Suprapubic skin (tissue), 4 donors: ENCODE data around the gene FBXL19. TPM values are rescaled to one million over a fixed set of nuclear protein-coding genes. Genes with fewer than 3 reads are reported as not detected.
A peak's percentile ranks its signal among the peaks of the same experiment; 100 is the strongest.

Source experiments
- DNase-seq, 2 donors: peaks; one replicate each; pipeline ENCODE4 v3.0.0-alpha.2; 2019; ENCODE audit warnings: low spot score in 2 of 2
- H3K27ac ChIP-seq: fragments of 200-600 bp; sonication (generic); one replicate; pipeline ENCODE4 v1.5.1; 2019
- H3K27me3 ChIP-seq: fragments of 200-600 bp; sonication (generic); one replicate; pipeline ENCODE4 v1.5.1; 2019
- H3K36me3 ChIP-seq: fragments of 200-600 bp; sonication (generic); one replicate; pipeline ENCODE4 v1.5.1; 2019
- H3K4me1 ChIP-seq: fragments of 200-600 bp; sonication (generic); one replicate; pipeline ENCODE4 v1.5.1; 2019
- H3K4me3 ChIP-seq: fragments of 200-600 bp; sonication (generic); one replicate; pipeline ENCODE4 v1.5.1; 2019; ENCODE audit warnings: mild to moderate bottlenecking
- H3K9me3 ChIP-seq: fragments of 200-600 bp; sonication (generic); one replicate; pipeline ENCODE4 v1.5.1; 2019
- EP300 ChIP-seq: sonication (generic); formaldehyde crosslinking; IDR thresholded peaks from one replicate; pipeline ENCODE4 v1.6.1; 2017; ENCODE audit warnings: antibody characterized with exemption
- POLR2A ChIP-seq, 2 donors: fragments of 450-650 bp; IDR thresholded peaks; one replicate each; pipeline ENCODE4 v1.6.1; 2017; ENCODE audit warnings: antibody characterized with exemption in 2 of 2, mild to moderate bottlenecking in 2 of 2, moderate library complexity in 2 of 2
- POLR2AphosphoS5 ChIP-seq, 3 donors: sonication (generic); formaldehyde crosslinking; IDR thresholded peaks; one replicate each; pipeline ENCODE4 v1.6.1; 2017; ENCODE audit warnings: antibody characterized with exemption in 3 of 3
- WGBS: methylation state at CpG from one replicate; pipeline ENCODE4 v1.1.5; 2018; 5-methylcytosine and 5-hydroxymethylcytosine counted together
- total RNA-seq, 4 donors: library from RNA; depleted of rRNA; stranded (reverse); fragments of >200 nt; gene quantifications; one replicate each; pipeline ENCODE4 v1.1.0, GENCODE V29; 2016
- TF ChIP-seq, protein P1 (sequence below), 2 donors: fragments of 200-600 bp in 1 of 2; fragments of 450-650 bp in 1 of 2; sonication (generic) in 1 of 2; IDR thresholded peaks; one replicate each; pipeline ENCODE4 v1.5.1; 2016 to 2019; ENCODE audit warnings: antibody characterized with exemption in 2 of 2, mild to moderate bottlenecking in 1 of 2, moderate library complexity in 1 of 2

Gene FBXL19
- total RNA-seq, 4 donors from 2014 or later = 21.7 to 28.7 (median 24.5) TPM

GRCh38 chr16:30921748-30922419 lies 1.5 kb upstream of the FBXL19 start:
- H3K9me3 ChIP-seq = no peaks in the 10 kb centered on the region
- H3K4me3 ChIP-seq = peak overlapping the region; percentile 73
- H3K36me3 ChIP-seq = peaks cover 11% of the 10 kb centered on the region
- peak; percentile 93 to 97 for DNase-seq
- peak overlapping the region; percentile 93 for H3K27ac ChIP-seq
- 0% methylated on average over 35 of the region's 37 CpGs for WGBS
- TF ChIP-seq, protein P1, sequence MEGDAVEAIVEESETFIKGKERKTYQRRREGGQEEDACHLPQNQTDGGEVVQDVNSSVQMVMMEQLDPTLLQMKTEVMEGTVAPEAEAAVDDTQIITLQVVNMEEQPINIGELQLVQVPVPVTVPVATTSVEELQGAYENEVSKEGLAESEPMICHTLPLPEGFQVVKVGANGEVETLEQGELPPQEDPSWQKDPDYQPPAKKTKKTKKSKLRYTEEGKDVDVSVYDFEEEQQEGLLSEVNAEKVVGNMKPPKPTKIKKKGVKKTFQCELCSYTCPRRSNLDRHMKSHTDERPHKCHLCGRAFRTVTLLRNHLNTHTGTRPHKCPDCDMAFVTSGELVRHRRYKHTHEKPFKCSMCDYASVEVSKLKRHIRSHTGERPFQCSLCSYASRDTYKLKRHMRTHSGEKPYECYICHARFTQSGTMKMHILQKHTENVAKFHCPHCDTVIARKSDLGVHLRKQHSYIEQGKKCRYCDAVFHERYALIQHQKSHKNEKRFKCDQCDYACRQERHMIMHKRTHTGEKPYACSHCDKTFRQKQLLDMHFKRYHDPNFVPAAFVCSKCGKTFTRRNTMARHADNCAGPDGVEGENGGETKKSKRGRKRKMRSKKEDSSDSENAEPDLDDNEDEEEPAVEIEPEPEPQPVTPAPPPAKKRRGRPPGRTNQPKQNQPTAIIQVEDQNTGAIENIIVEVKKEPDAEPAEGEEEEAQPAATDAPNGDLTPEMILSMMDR (IDR thresholded peaks at IDR 0.05) = peak; percentile 87 to 91
- TF ChIP-seq POLR2AphosphoS5 (IDR thresholded peaks at IDR 0.05) (peak in 2 of 3 donors; percentile 5 to 23), EP300 (no peak), POLR2A (IDR thresholded peaks at IDR 0.05) (peak in 1 of 2 donors; percentile 20)
- H3K4me1 ChIP-seq = peaks cover 27% of the 10 kb centered on the region
- no peaks in the 10 kb centered on the region for H3K27me3 ChIP-seq

DNA sequence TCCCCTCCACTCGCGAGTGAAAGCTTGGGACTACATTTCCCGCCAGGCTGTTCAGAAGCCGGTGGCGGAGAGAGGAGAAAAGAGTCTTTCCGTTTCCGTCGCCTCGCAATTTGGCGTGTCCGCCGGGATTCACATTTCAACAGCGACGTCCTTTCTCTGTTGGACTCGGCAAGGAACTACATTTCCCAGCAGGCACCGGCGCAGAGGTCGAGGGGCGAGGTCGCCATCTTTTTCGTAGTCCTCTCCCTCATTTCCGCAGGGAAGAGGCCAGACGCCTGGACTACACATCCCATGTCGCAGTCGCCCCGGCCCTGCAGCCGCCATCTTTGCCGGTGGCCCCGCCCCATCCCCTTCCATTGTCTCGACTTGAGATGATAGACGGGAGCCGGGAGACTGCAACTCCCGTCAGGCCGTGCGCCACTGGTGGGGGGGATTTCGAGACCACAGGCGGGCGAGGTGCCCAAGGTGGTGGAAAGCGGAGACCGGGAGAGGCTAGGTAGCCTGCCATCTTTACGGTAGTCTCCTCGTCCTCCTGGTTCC lies 882 bp upstream of the FBXL19 start:
- peak; percentile 100 for DNase-seq
- Histone ChIP-seq H3K27me3 (no peaks in the 10 kb centered on the region), H3K4me3 (peak overlapping the region; percentile 73), H3K9me3 (no peaks in the 10 kb centered on the region), H3K27ac (peak overlapping the region; percentile 93), H3K36me3 (peaks cover 11% of the 10 kb centered on the region), H3K4me1 (peaks cover 33% of the 10 kb centered on the region)
- 0% methylated on average over 26 of the region's 42 CpGs for WGBS
- TF ChIP-seq, protein P1 (IDR thresholded peaks at IDR 0.05) = no peak
- TF ChIP-seq POLR2AphosphoS5 (IDR thresholded peaks at IDR 0.05) = peak; percentile 29 to 65 (median 49)

GRCh38 chr16:30922960-30923535 lies 324 bp upstream of the FBXL19 start:
- TF ChIP-seq EP300 (no peak), POLR2AphosphoS5 (IDR thresholded peaks at IDR 0.05) (peak; percentile 69 to 97 (median 83))
- H3K4me1 ChIP-seq = peaks cover 39% of the 10 kb centered on the region
- H3K27me3 ChIP-seq = no peaks in the 10 kb centered on the region
- peaks cover 11% of the 10 kb centered on the region for H3K36me3 ChIP-seq
- peak overlapping the region; percentile 73 for H3K4me3 ChIP-seq
- DNase-seq = peak; percentile 99 to 100
- WGBS = under 1% methylated on average over 33 of the region's 33 CpGs
- peak overlapping the region; percentile 93 for H3K27ac ChIP-seq
- H3K9me3 ChIP-seq = no peaks in the 10 kb centered on the region

DNA sequence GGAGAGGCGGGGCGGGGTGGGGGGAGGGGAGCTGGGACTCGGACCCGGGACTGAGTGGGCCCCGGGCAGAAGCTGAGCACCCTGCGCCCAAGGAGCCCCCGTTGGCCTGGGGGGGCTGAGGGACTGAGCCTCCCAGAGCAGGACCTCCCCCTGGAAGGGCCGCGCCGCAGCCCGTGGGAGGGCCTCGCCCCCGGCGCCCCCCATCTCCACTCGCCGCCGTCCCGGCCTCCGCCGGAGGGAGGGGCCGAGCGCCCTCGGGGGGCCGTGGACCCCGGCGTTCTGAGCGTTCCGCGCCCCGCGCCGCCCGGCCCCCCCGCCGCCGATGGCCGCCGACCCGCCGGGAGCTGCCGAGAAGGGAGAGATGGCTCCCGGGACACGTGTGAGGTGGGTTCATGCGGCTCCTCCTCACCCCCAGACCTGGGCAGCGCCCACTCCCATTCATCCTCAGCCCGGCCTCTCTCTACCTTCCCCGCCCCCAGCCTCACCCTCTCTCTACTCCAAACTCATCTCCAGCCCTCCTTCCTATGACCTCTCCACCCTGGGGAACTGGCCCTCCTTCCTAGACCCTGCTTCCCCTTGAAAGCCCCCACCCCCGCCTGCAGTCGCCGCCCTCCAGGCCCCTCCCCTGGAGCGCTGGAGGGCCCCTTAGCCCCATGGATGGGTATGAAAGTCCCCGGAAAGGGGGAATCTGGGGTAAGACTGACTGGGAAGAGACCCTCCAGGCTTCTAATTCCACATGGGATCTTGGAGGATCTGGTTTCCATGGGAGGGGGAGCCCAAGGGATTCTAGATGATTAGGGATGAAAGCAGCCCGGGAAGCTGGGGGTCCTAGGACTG lies 922 bp downstream of the FBXL19 start:
- H3K4me3 ChIP-seq = peak overlapping the region; percentile 73
- 17% methylated on average over 12 of the region's 53 CpGs for WGBS
- TF ChIP-seq, protein P1 (IDR thresholded peaks at IDR 0.05) = no peak
- TF ChIP-seq EP300 (no peak), POLR2AphosphoS5 (IDR thresholded peaks at IDR 0.05) (no peak), POLR2A (IDR thresholded peaks at IDR 0.05) (no peak)
- no peaks in the 10 kb centered on the region for H3K9me3 ChIP-seq
- peaks cover 42% of the 10 kb centered on the region for H3K4me1 ChIP-seq
- DNase-seq = peak in 1 of 2 donors; percentile 78
- H3K36me3 ChIP-seq = peaks cover 11% of the 10 kb centered on the region
- H3K27ac ChIP-seq = peak overlapping the region; percentile 77
- H3K27me3 ChIP-seq = no peaks in the 10 kb centered on the region

- WGBS = 73% methylated on average over 11 of the region's 11 CpGs
- no peak for TF ChIP-seq POLR2AphosphoS5 (IDR thresholded peaks at IDR 0.05)
- peak overlapping the region; percentile 73 for H3K4me3 ChIP-seq
- DNase-seq = no peak
- no peaks in the 10 kb centered on the region for H3K9me3 ChIP-seq
- peaks cover 42% of the 10 kb centered on the region for H3K4me1 ChIP-seq
- no peaks in the 10 kb centered on the region for H3K27me3 ChIP-seq
- H3K27ac ChIP-seq = no peak overlapping the region
- peaks cover 15% of the 10 kb centered on the region for H3K36me3 ChIP-seq
Measured at GRCh38 chr16:30924913-30925631, 1.7 kb downstream of the FBXL19 start.
